ENCODE measurements around the gene ABCC6. TPM values are rescaled to one million over a fixed set of nuclear protein-coding genes. Genes with fewer than 3 reads are reported as not detected.

ABCC6 gene
- total RNA-seq, 1 experiment from 2014 or later = 1.1 TPM

GRCh38 chr16:16116841-16117240, 106.5 kb downstream of the ABCC6 start:
- H3K4me3 Mint-ChIP-seq = no peak overlapping the region
- no CpG with 5 or more reads among the region's 7 CpGs for WGBS (ENCODE audit: extremely low coverage, insufficient read length, low lambda C conversion rate)
- TF ChIP-seq CTCF (conservative IDR thresholded peaks at IDR 0.05) = no peak

More at GRCh38 chr16:16116841-16117240, 106.5 kb downstream of the ABCC6 start:
- no peak overlapping the region for H4K8ac ChIP-seq (replicated peaks; ENCODE audit: insufficient read length, low read depth, low read length)
- H2AFZ ChIP-seq (ENCODE audit: low read length) = no peak overlapping the region
- H2BK20ac ChIP-seq (ENCODE audit: low read depth, low read length, poor library complexity, severe bottlenecking) = no peak overlapping the region
- no peaks in the 10 kb centered on the region for H3K79me2 ChIP-seq (ENCODE audit: insufficient read depth, low read length)
- H2BK12ac ChIP-seq (ENCODE audit: insufficient read length, low read depth, low read length) = no peak overlapping the region
- H3K9ac ChIP-seq (ENCODE audit: extremely low read depth, insufficient read length, low read length) = no peak overlapping the region
- H3K4me1 Mint-ChIP-seq = no peaks in the 10 kb centered on the region
- H3K27ac ChIP-seq (ENCODE audit: insufficient read length, low read depth, low read length) = no peak overlapping the region
- no peaks in the 10 kb centered on the region for H3K23me2 ChIP-seq (ENCODE audit: insufficient read length, low read depth, low read length, poor library complexity, severe bottlenecking)
- no peaks in the 10 kb centered on the region for H3K27me3 Mint-ChIP-seq (ENCODE audit: low read depth)
- no peak overlapping the region for H3K23ac ChIP-seq (ENCODE audit: insufficient read length, low read depth, low read length)
- H2BK120ac ChIP-seq (ENCODE audit: low read depth, low read length, poor library complexity, severe bottlenecking) = no peak overlapping the region
- H2BK5ac ChIP-seq (ENCODE audit: insufficient read length, low read length) = no peak overlapping the region
- H3K27me3 ChIP-seq (ENCODE audit: insufficient read depth, low read length) = no peaks in the 10 kb centered on the region
- no peaks in the 10 kb centered on the region for H3K79me1 ChIP-seq (ENCODE audit: insufficient read depth, low read depth, low read length, poor library complexity, severe bottlenecking)
- H3T11ph ChIP-seq (ENCODE audit: low read length) = no peak overlapping the region
- no peak overlapping the region for H3K4ac ChIP-seq (ENCODE audit: low read depth, low read length)
- H3K27ac Mint-ChIP-seq = no peak overlapping the region
- H4K20me1 ChIP-seq (ENCODE audit: control insufficient read depth, insufficient read depth, insufficient read length) = no peaks in the 10 kb centered on the region
- H4K5ac ChIP-seq (ENCODE audit: insufficient read length, low read depth, low read length) = no peak overlapping the region
- no peaks in the 10 kb centered on the region for H3K4me1 ChIP-seq (ENCODE audit: insufficient read depth, low read length)
- H3K4me2 ChIP-seq (ENCODE audit: insufficient read depth, insufficient read length, low read length) = no peak overlapping the region
- no peaks in the 10 kb centered on the region; a peak in 1 of 5 replicates for H3K9me3 Mint-ChIP-seq
- H2AK5ac ChIP-seq (ENCODE audit: insufficient read length, low read length) = no peak overlapping the region
- H4K91ac ChIP-seq (ENCODE audit: insufficient read length, low read depth, low read length) = no peak overlapping the region
- H3K14ac ChIP-seq (ENCODE audit: insufficient read depth, low read length) = no peak overlapping the region
- peaks cover 45 to 85% (median 76%) of the 10 kb centered on the region in 3 experiments for H3K36me3 Mint-ChIP-seq (ENCODE audit: insufficient read depth in 1 of 3, low read depth in 3 of 3)
- no peak overlapping the region for H3K56ac ChIP-seq (ENCODE audit: insufficient read length, low read depth, low read length)
- H3K18ac ChIP-seq (ENCODE audit: insufficient read length, low read depth, low read length) = no peak overlapping the region
- H3K9me3 ChIP-seq (ENCODE audit: control insufficient read depth, low read depth, low read length) = no peaks in the 10 kb centered on the region
- H2BK15ac ChIP-seq (ENCODE audit: low read depth, low read length) = no peak overlapping the region
- DNase-seq = no peak
